HG03521 (cell line): ENCODE measurements around the gene ITPR2.
"Not testable (repeated sequence)": the region's sequence is repeated elsewhere in the genome, so short reads cannot be mapped to it uniquely, and the experiment has no call there.

Experiments
- ATAC-seq: cut with Tn5 transposase; IDR thresholded peaks from one replicate; pipeline ENCODE4 v1.9.1; 2021; ENCODE audit warnings: mild to moderate bottlenecking, moderate library complexity; ENCODE audit not compliant: unreplicated experiment

Gene ITPR2

GRCh38 chr12:26832822-26833742 is at the start of gene ITPR2:
Gene ITPR2, minus strand, starts transcription at chr12:26833194. Its CDS starts 413 bp downstream, at chr12:26832781.
- ATAC-seq, result peak; percentile 73

GRCh38 chr12:26880625-26881024 is 47.6 kb upstream of the ITPR2 start:
- ATAC-seq, result no peak

DNA sequence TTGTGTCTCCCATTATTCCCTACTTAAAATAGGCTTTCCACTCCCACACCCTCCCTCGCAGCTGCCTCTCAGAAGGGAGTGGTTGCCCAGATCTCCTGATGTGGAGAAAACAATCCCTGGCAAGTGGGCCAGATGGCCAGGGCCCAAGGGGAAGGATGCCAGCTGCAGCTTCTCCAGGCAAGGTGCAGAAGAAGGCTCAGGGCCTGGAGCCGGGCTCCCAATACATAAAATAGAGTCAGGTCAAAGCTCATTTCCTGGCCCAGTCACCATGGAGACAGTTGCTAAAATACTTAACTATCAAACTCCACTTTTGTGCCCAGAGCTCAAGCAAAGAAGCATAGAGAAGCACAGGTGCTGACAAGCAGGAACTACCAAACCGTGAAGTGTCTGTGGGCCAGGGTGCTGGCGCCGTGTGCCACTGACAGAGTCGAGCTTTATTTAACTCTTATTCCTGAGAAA is 45.7 kb upstream of the ITPR2 start:
- no peak for ATAC-seq

- ATAC-seq, result peak; percentile 59
Observed at GRCh38 chr12:26874501-26875296, 41.7 kb upstream of the ITPR2 start.

DNA sequence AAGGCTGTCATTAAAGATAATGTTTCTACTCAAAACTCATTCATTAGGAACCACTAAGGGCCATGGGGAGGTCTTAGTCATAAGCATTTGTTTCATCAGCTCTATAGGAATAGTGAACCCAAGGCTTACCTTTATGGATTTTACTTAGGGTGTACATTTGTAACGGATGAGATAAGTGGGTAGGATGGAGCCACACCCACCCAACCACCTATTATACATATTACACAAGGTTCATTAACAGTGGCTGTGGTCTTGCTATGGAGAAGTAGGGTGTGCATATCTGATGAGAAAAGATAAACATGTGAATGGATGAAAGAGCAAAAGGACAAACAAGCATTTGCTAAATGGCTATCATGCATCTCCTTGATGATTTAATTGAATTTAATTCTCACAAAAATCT is 39.6 kb upstream of the ITPR2 start:
- no peak for ATAC-seq

GRCh38 chr12:26871985-26872384 is 39.0 kb upstream of the ITPR2 start:
- no peak for ATAC-seq

- no peak for ATAC-seq
Observed at GRCh38 chr12:26870491-26871419, 37.8 kb upstream of the ITPR2 start.

DNA sequence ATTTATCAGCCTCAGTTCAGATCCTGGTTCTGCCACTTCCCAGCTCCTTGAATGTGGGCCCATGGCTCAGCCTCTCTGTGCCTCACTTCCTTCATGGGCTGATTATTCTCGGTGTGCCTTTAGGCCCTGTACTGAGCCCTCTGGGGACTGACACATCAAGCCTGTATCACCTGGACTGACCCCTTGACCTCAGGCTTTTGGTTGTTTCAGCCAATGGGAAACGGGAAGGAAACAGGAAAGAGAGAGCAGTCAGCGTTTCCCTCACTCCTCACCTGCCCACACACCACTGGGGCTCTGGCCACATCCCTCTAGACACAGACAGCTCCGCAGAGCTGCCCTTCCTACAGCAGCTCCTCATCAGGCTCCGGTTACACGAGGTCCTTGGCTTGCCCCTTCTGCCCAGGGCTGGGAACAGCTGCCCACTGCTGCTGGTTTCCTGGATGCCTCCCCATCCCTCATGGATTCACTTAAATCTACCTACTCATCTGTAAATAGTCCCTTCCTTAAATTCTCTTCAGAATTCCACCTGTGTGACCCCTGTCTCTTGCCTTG is 37.0 kb upstream of the ITPR2 start:
- ATAC-seq, result no peak

DNA sequence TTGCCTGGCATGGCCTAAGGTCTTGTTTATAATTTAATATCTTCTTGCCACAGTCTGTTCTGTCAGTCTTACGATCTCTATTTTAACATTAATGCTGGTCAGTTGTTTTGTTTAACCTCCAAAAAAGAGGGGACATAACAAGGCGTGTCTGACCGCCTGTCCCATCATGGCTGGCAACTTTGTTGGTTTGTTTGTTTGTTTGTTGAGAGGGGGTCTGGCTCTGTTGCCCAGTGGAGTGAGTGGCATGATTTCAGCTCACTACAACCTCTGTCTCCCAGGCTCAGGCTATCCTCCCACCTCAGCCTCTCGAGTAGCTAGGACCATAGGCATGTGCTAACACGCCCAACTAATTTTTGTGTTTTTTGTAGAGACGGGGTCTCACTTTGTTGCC is 36.1 kb upstream of the ITPR2 start:
- no peak for ATAC-seq

GRCh38 chr12:26868447-26869103 is 35.6 kb upstream of the ITPR2 start:
- ATAC-seq, result no peak

GRCh38 chr12:26867080-26867479 is 34.1 kb upstream of the ITPR2 start:
- peak; percentile 56 for ATAC-seq

DNA sequence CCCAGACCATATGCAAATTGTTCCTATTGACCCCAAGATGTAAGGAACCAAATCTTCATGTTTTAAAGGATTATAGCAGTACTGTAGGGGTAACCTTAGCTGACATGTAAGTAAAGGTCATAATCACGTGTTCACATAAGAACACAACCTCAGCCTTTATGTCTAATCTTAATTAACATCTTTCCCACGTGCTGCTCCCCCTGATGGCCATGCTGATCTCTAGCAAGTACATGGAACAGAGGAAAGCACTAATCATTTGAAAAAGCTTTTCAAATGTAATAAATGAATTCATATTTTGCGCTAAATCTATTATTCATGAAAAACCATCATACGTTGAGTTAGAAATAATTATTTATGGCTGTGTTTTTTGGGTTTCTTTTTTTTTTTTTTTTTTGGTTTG is 30.5 kb upstream of the ITPR2 start:
- no peak for ATAC-seq

GRCh38 chr12:26862787-26863186 is 29.8 kb upstream of the ITPR2 start:
- ATAC-seq, result not testable (repeated sequence)

GRCh38 chr12:26861690-26862089 is 28.7 kb upstream of the ITPR2 start:
- ATAC-seq, result no peak

GRCh38 chr12:26857465-26858176 is 24.6 kb upstream of the ITPR2 start:
- ATAC-seq, result no peak

DNA sequence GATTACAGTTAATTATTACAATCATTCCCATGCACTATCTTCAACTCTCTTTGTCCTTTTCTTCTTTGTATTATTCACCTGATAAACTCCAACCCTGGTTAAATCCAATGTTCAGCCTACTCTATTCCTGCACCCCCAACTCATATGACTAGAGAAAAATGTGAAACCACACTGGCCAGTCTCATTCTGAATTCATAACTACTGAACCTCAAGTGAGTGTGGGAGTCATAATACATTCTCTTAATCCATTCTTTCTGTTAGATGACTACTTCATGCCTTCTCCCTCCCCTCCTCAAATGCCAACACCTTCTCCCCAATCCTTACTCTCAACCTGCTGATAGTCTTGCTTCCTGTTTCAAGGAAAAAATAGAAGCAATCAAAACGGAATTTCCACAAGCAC is 22.3 kb upstream of the ITPR2 start:
- ATAC-seq, result no peak

DNA sequence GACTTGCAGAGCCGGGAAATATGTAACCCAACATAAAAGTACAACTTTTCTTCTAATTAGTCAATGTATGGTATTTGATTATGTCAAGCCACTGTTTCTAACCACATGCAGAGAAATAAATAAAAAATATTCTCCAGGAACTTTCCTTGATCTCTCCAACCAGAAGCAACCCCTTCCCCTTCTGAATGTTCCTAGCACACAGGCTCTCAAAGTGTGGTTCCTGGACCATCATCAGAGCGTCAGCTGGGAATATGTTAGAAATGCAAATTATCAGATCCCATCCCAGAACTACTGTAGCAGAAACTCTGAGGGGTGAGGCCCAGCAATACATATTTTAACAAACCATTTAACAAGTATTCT is 21.0 kb upstream of the ITPR2 start:
- ATAC-seq, result no peak

DNA sequence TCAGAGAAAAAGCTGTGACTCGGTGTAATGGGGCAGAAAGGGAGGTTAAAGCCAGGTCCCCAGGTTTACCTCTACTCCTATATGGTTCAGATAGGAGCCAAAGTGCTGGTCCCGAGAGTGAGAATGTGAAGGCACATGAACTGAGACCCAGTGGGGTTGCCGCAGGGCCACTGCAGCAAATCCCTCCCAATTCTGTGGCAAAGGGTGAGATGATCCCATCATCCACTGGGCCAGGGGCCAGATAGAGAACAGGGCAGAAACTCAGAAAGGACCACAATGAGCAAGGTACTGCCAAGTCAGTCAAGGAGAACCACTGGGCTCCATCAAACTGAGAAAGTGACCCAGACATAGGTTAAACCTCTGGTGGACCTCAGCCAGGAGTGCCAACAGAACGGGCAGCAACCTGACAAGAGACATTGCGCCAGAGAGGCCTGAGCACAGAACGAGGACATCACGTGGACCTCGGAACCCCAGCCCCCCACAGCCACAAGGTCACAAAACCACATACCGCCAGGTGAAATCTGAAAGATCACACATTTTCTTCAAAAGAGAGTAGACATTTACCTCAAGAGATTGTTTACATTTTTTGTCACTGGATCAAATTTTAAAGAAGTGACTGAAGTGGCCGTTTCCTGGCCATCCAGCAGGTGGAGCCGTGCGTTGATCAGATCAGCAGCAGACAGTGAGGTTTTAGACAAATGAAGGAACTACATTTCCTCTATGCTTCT is 20.5 kb upstream of the ITPR2 start:
- no peak for ATAC-seq
